ENCODE measurements around the gene CNTN1. TPM values are rescaled to one million over a fixed set of nuclear protein-coding genes. Genes with fewer than 3 reads are reported as not detected.

The CNTN1 gene
- total RNA-seq, 2 experiments from 2014 or later: not detected

DNA sequence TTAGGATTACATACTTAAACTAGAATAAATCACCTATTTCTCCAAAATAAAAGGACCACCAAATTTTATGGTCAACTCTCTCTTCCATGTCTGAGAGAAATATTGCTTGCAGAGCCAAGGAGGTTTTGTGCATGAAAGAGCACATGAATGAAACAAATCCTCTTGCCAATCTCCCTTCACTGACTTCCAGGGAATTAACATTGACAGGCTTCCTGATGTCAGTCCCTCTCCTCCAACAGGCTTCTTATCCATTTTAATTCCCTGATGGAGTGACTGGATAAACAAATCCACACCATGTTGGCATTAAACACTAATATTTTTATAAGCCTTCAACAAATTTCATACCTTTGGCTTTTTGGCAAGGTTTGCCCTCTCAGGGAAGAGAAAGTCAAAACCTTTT lies 45.3 kb upstream of the CNTN1 start:
- Histone ChIP-seq H3K4me3 (ENCODE audit: low read length) (no peak overlapping the region), H3K9me3 (ENCODE audit: control insufficient read depth in 1 of 2, insufficient read depth in 1 of 2, low read length in 2 of 2) (peaks cover 0 to 13% of the 10 kb centered on the region in 2 experiments), H3K27me3 (ENCODE audit: control insufficient read depth in 1 of 2, insufficient read depth in 2 of 2, low read length in 2 of 2) (no peaks in the 10 kb centered on the region), H3K4me1 (ENCODE audit: insufficient read depth, low read length) (no peaks in the 10 kb centered on the region), H3K36me3 (ENCODE audit: insufficient read depth, low read length) (no peaks in the 10 kb centered on the region), H3K27ac (ENCODE audit: low read depth in 1 of 2, low read length in 2 of 2) (no peak overlapping the region)
- CTCF ChIA-PET: no interaction called here
- ATAC-seq (ENCODE audit: poor library complexity): no peak
- H3K36me3 Mint-ChIP-seq (ENCODE audit: low read depth): no peaks in the 10 kb centered on the region
- POLR2A ChIA-PET: no interaction called here
- no peaks in the 10 kb centered on the region for H3K27me3 Mint-ChIP-seq
- TF ChIP-seq, protein P1, sequence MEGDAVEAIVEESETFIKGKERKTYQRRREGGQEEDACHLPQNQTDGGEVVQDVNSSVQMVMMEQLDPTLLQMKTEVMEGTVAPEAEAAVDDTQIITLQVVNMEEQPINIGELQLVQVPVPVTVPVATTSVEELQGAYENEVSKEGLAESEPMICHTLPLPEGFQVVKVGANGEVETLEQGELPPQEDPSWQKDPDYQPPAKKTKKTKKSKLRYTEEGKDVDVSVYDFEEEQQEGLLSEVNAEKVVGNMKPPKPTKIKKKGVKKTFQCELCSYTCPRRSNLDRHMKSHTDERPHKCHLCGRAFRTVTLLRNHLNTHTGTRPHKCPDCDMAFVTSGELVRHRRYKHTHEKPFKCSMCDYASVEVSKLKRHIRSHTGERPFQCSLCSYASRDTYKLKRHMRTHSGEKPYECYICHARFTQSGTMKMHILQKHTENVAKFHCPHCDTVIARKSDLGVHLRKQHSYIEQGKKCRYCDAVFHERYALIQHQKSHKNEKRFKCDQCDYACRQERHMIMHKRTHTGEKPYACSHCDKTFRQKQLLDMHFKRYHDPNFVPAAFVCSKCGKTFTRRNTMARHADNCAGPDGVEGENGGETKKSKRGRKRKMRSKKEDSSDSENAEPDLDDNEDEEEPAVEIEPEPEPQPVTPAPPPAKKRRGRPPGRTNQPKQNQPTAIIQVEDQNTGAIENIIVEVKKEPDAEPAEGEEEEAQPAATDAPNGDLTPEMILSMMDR (IDR thresholded peaks at IDR 0.05): no peak
- intact Hi-C loops (cut with DNase I, micrococcal nuclease): no loop called here
- no peak for DNase-seq
- no peak overlapping the region for H3K27ac Mint-ChIP-seq
- no peak overlapping the region for H3K4me3 Mint-ChIP-seq
- no peaks in the 10 kb centered on the region for H3K4me1 Mint-ChIP-seq (ENCODE audit: low read depth)
- no peaks in the 10 kb centered on the region for H3K9me3 Mint-ChIP-seq

DNA sequence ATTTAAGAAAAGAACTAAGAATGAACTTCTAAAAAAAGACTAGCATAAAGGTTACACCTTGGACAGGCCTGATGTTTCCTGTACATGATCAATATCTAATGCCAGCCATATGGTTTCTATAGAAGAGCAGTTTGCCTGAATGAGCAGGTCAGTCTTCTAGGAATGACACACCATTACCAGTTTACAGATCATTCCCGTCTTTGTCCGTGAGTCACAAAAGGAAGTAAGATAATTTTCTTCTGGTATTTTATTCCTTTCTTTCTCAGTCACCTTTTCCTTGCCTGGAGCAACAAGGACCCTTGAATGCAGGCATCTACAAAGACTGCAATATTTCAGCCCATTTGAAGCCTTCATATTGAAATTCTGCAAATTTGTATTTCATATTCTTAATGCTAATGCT lies 44.6 kb upstream of the CNTN1 start:
- ChIA-PET CTCF (no interaction called here), POLR2A (no interaction called here)
- H3K4me3 ChIP-seq (ENCODE audit: low read length): no peak overlapping the region
- no peaks in the 10 kb centered on the region for H3K36me3 ChIP-seq (ENCODE audit: insufficient read depth, low read length)
- H3K4me1 Mint-ChIP-seq (ENCODE audit: low read depth): no peaks in the 10 kb centered on the region
- no peaks in the 10 kb centered on the region for H3K36me3 Mint-ChIP-seq (ENCODE audit: low read depth)
- H3K27me3 ChIP-seq (ENCODE audit: control insufficient read depth in 1 of 2, insufficient read depth in 2 of 2, low read length in 2 of 2): no peaks in the 10 kb centered on the region
- H3K4me1 ChIP-seq (ENCODE audit: insufficient read depth, low read length): no peaks in the 10 kb centered on the region
- TF ChIP-seq, protein P1 (IDR thresholded peaks at IDR 0.05): no peak
- no peak overlapping the region for H3K4me3 Mint-ChIP-seq
- peaks cover 0 to 10% of the 10 kb centered on the region in 2 experiments for H3K9me3 ChIP-seq (ENCODE audit: control insufficient read depth in 1 of 2, insufficient read depth in 1 of 2, low read length in 2 of 2)
- H3K27ac ChIP-seq (ENCODE audit: low read depth in 1 of 2, low read length in 2 of 2): no peak overlapping the region
- intact Hi-C loops (cut with DNase I, micrococcal nuclease): no loop called here
- H3K9me3 Mint-ChIP-seq: no peaks in the 10 kb centered on the region
- no peaks in the 10 kb centered on the region for H3K27me3 Mint-ChIP-seq
- no peak for DNase-seq
- no peak for ATAC-seq (ENCODE audit: poor library complexity)
- no peak overlapping the region for H3K27ac Mint-ChIP-seq

DNA sequence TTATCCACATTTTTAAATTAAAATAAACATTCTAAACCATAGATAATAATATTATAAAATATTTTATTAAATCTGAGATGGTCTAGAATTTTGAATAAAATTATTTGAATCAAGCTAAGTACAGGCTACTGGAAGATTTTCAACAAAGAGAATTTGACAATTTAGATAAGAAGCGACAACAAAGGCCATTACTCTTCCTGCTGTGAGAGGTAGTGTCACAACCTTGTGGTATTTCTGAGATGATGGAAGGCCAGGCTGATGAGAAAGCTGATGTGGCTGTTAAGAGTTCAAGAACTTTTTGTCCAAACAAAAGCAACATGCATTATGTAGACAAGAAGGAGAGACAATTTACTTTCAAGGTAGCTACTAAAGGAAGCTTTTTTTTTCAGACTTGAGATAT lies 43.7 kb upstream of the CNTN1 start:
- no peaks in the 10 kb centered on the region for H3K36me3 Mint-ChIP-seq (ENCODE audit: low read depth)
- CTCF ChIA-PET: no interaction called here
- no peak for ATAC-seq (ENCODE audit: poor library complexity)

More for the DNA sequence above, 43.7 kb upstream of the CNTN1 start:
- H3K9me3 Mint-ChIP-seq: no peaks in the 10 kb centered on the region
- no peak overlapping the region for H3K27ac Mint-ChIP-seq
- Histone ChIP-seq H3K4me1 (ENCODE audit: insufficient read depth, low read length) (no peaks in the 10 kb centered on the region), H3K9me3 (ENCODE audit: control insufficient read depth in 1 of 2, insufficient read depth in 1 of 2, low read length in 2 of 2) (peaks cover 0 to 6% of the 10 kb centered on the region in 2 experiments), H3K4me3 (ENCODE audit: low read length) (no peak overlapping the region), H3K27ac (ENCODE audit: low read depth in 1 of 2, low read length in 2 of 2) (no peak overlapping the region), H3K36me3 (ENCODE audit: insufficient read depth, low read length) (no peaks in the 10 kb centered on the region), H3K27me3 (ENCODE audit: control insufficient read depth in 1 of 2, insufficient read depth in 2 of 2, low read length in 2 of 2) (no peaks in the 10 kb centered on the region)
- no peak for DNase-seq
- intact Hi-C loops (cut with DNase I, micrococcal nuclease): no loop called here
- no peak overlapping the region for H3K4me3 Mint-ChIP-seq
- no peaks in the 10 kb centered on the region for H3K27me3 Mint-ChIP-seq
- H3K4me1 Mint-ChIP-seq (ENCODE audit: low read depth): no peaks in the 10 kb centered on the region
- TF ChIP-seq, protein P1 (IDR thresholded peaks at IDR 0.05): no peak
- POLR2A ChIA-PET: no interaction called here
